Vagina (tissue), 2 donors: Measurements from ENCODE around the gene RANBP3.

Experiments used
- POLR2A ChIP-seq, 2 donors: fragments of 450-650 bp; IDR thresholded peaks; one replicate each; pipeline ENCODE4 v1.6.1; 2017; ENCODE audit warnings: antibody characterized with exemption in 2 of 2, mild to moderate bottlenecking in 2 of 2, moderate library complexity in 2 of 2
- POLR2AphosphoS5 ChIP-seq, 2 donors: sonication (generic); formaldehyde crosslinking; IDR thresholded peaks; one replicate each; pipeline ENCODE4 v1.9.0; 2017; ENCODE audit warnings: antibody characterized with exemption in 2 of 2, mild to moderate bottlenecking in 2 of 2, low read depth in 1 of 2; ENCODE audit not compliant: insufficient read depth in 1 of 2
- TF ChIP-seq, protein P1 (sequence below), 3 experiments: fragments of 450-650 bp in 2 of 3; fragments of 200-600 bp in 1 of 3; sonication (generic) in 1 of 3; IDR thresholded peaks; one replicate each; pipeline ENCODE4 v1.5.1; 2017 to 2019; ENCODE audit warnings: antibody characterized with exemption in 3 of 3, mild to moderate bottlenecking in 2 of 3, moderate library complexity in 2 of 3

GRCh38 chr19:5877427-5877826 is 100.5 kb downstream of the RANBP3 start:
- TF ChIP-seq, protein P1, sequence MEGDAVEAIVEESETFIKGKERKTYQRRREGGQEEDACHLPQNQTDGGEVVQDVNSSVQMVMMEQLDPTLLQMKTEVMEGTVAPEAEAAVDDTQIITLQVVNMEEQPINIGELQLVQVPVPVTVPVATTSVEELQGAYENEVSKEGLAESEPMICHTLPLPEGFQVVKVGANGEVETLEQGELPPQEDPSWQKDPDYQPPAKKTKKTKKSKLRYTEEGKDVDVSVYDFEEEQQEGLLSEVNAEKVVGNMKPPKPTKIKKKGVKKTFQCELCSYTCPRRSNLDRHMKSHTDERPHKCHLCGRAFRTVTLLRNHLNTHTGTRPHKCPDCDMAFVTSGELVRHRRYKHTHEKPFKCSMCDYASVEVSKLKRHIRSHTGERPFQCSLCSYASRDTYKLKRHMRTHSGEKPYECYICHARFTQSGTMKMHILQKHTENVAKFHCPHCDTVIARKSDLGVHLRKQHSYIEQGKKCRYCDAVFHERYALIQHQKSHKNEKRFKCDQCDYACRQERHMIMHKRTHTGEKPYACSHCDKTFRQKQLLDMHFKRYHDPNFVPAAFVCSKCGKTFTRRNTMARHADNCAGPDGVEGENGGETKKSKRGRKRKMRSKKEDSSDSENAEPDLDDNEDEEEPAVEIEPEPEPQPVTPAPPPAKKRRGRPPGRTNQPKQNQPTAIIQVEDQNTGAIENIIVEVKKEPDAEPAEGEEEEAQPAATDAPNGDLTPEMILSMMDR (IDR thresholded peaks at IDR 0.05), result no peak
- TF ChIP-seq POLR2AphosphoS5 (IDR thresholded peaks at IDR 0.05; ENCODE audit: insufficient read depth in 1 of 2, low read depth in 1 of 2) (no peak), POLR2A (IDR thresholded peaks at IDR 0.05) (no peak)
